GOT3 (cell line): ENCODE measurements around the gene LEF1.

Experiments
- DNase-seq: peaks from one replicate; lab custom pipeline; 2025; ENCODE audit warnings: mixed read lengths; lab: John Stamatoyannopoulos, UW

The LEF1 gene

DNA sequence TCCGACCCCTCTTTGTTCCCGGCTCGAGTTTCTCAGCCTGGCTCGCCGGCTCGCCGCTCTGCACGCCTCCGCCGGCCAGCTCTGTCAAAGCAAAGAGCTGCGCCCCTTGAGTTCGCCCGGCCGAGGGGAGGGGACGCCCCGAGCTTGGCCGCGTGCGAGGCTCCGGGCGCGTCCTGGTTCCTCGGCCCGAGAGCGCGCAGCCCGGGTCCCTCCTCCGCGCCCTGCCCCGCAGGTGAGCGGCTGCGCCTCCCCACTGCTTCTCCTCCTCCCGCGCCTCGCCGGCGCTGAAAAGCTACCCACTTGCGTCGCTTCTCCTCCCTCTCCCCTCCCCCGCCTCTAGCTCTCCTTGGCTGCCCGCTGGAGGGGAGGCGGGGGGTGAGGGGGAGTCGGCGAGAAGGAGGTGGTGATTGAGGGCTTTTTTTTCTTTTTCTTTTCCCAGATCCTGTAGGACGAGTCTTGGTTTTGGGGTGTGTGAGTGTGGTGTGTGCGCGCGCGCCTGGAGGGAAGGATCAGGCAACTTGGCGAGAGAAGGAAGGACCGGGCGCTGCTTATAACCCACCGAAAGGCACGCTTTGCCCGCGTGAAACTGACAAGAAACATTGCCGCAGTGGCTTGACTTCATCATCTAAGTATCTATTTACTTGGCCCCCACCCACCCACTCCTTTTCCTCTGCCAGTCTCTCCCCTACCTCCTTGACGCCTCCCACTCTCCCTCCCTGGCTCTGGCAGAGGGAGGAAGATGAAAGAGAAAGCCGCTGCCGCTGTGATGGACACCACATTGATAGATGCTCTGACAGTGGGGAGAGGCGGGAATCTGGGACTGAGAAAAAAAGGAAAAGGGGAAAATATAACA, at the start of gene LEF1:
Gene LEF1, minus strand, starts transcription at position 262 of the 853 bp plus-strand sequence. CDS start 1,165 bp downstream, outside the sequence.
- no peak for DNase-seq

DNA sequence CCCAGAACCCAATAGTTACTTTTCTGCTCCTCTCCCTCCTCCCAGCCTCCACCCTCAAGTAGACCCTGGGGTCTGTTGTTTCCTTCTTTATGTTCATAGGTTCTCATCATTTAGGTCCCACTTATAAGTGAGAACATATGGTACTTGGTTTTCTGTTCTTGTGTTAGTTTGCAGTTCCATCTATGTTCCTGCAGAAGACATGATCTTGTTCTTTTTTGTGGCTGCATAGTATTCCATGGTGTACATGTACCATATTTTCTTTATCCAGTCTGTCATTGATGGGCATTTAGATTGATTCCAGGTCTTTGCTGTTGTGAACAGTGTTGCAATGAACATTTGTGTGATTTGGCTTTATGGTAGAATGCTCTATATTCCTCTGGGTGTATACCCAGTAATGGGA, 47.8 kb upstream of the LEF1 start:
- DNase-seq, result no peak

DNA sequence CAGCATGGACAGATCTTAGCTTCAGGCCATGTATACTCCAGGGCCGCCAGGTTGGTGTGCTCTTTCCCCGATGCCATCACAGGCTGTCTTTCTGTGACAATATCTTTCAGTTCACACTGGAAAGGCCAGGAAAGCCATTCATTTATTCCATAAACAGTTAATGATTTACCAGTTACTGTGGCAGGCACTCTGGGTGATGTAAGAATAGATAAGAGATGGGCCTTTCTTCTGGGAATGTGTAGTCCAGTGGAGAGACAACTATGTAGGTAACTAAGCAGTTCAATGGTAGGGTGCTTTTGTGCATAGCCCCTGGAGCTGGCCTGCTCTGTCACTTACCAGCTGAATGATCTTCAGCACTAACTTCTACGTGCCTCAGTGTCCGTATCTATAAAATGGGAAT, 46.3 kb upstream of the LEF1 start:
- no peak for DNase-seq

DNA sequence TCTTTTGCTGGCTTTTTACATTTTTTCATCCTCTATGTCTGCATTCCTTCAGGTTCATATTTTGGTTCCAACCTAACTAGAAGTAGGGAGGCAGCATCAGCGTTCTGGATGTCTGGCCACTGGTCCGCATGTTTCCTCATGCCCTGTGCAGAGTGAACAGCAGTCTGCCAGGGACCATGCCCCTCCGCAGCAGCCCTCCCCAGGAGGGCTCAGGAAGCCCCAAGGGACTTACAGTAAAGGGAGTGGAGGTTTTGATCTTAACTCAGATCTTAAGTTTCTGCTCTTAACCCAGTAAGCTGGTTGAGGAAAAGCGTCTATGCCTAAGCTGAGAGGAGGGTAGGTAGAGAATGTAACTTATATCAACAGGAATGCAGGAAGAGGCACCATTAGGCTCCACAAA, 45.0 kb upstream of the LEF1 start:
- no peak for DNase-seq

DNA sequence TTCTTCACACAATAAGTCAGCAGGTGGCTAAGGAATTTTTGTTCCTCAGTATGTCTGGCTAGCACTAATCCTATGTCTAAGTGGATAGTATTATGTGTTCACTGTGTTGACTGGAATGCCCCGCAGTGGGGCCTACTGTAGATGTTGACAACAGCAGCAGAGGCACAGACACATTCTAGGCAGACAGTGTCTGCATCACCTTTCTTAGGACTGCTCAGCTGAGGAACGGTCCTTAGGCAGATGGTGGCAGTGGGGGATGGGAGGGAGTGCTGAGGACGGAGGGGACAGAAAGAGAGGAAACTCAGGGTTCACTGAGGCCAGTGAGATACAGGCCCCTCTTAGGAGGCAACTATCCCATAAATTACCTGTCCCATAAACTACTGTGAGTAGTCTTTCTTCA, 44.6 kb upstream of the LEF1 start:
- no peak for DNase-seq

DNA sequence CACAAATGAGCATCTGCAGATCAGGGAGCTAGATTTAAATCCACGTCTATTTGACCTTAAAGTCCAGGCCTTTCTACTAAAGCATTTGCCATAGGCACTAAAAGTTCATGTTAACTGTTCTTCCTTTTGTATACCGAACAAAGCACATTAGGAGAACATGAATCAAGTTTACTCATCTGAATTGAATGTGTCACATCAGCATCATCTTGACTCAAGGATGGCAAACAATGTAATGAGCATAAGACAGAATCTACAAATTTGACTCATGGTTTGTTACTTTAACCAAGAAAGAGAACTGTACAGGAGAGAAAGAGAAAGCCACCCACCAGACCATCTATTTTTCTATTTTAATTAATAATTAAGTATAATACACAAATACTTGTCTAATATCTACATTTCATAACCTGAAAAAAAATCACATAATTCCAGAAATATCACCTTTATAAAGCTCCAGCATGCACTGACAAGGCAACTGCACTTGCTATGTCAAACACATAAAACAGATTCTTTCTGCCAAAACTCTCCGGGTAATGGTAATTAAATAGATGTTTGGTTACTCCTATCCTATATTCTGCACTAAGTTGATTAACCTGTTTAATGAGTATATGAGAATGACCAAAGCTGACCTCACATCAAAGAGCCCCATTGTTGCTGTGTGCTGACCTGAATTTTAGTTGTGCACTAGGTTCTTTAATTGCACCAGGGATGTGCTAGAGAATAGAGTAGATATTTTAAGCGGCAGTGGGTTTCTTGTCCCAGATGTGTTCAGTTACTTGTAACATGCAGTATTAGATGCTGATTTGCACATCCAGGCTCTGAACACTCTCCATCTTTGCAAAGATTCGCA, 42.5 kb upstream of the LEF1 start:
- DNase-seq, result no peak

DNA sequence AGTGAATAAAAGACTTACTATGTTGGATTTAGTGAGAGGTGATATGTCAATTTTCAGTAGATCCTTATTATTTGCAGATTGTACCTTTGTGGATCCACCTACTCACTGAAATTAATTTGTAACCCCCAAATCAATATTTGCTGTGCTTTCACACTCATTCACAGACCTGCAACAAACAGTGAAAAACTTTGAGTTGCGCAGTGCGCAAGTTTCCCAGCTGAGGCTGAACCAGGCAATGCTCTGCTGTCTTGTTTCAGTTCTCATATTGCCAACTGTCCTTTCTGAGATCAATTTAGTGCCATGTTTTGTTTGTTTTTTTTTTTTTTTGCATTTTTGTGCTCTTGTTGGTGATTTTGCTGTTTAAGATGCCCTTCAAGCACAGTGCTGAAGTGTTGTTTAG, 40.8 kb upstream of the LEF1 start:
- DNase-seq, result no peak

DNA sequence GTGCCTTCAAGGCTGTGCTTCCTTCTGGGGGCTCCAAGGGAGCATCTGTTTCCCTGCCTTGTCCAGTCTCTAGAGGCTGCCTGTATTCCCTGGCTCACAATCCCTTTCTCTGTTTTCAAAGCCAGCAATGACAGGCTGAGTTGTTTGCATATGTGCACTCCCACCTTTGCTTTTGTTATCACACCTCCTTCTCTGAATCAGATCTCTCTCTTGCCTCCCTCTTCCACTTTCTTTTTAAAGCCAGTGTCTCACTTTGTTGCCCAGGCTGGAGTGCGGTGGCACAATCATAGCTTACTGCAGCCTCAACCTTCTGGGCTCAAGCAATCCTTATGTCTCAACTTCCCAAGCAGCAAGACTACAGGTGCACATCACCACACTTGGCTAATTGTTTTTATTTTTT, 37.1 kb upstream of the LEF1 start:
- no peak for DNase-seq

DNA sequence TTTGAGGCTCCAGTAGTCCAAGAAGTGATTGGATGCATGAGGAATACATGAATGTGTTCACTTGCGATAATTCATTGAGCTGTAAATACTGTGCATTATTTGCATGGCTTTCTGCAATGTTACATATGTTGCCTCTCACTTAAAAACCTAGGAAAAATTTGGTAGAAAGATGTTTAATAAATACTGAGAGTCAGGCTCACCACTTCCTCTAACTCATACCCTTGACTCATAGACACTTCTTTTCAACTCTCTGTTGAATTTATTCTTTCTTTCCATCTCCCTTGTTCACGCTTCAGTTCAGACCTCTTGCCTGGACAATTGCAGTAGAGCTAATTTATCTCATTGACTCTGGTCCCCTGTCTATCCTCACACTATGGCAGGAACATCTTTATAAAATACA, 35.8 kb upstream of the LEF1 start:
- no peak for DNase-seq

DNA sequence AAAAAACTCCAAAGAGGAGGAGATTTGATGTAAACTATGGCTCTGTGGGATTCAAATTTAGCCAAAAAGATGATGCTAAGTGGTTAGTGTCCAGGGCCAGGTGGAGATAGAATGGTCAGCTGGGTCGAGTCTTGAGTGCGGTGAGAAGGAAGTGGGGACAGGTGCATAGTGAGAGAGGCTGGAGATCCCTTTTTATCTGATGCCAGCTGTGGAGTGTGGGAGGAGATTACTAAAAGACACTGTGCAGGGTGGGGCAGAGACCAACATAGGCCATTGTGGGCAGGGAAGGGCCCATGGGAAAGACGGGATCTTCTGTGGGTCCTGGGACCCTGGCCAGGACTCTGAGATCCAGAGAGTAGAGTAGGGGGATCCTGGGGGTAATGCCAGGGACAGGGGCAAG, 34.6 kb upstream of the LEF1 start:
- no peak for DNase-seq

DNA sequence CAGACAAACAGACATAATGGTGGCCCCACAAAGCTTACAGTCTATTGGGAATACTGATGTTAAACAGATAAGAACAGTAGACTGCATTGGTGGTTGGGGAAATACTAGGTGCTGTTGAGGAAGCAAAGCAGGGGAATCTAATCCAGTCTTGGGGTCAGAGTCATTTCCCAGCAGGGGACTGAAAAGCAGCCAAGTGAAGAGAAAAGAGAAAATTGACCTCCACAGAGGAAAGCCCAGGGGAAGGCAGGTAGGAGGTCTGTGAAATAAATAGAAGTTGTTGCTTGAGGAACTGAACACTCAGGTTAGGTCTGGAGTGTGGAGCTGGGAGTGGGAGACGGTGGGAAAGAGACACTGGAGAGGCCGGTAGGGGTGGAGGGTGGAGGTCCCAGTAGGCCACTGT, 33.0 kb upstream of the LEF1 start:
- no peak for DNase-seq

DNA sequence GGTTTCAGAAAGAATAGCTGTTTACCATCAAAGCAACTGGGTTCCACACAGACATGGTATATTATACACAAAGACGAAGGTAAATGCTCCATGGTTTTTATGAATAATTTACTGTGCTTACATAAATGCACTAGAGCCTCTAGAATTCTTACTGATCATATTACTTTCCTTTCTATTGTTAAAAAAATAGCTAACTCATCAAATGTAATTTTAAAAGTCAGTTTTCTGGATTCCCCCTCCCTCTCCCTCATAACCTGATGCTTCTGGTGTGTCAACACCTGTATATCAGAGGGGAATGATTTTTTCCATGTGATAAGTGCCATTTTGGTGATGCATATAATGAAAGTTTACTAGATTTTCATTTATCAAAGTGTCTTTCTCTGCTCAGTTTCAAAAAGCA, 31.1 kb upstream of the LEF1 start:
- DNase-seq, result no peak

DNA sequence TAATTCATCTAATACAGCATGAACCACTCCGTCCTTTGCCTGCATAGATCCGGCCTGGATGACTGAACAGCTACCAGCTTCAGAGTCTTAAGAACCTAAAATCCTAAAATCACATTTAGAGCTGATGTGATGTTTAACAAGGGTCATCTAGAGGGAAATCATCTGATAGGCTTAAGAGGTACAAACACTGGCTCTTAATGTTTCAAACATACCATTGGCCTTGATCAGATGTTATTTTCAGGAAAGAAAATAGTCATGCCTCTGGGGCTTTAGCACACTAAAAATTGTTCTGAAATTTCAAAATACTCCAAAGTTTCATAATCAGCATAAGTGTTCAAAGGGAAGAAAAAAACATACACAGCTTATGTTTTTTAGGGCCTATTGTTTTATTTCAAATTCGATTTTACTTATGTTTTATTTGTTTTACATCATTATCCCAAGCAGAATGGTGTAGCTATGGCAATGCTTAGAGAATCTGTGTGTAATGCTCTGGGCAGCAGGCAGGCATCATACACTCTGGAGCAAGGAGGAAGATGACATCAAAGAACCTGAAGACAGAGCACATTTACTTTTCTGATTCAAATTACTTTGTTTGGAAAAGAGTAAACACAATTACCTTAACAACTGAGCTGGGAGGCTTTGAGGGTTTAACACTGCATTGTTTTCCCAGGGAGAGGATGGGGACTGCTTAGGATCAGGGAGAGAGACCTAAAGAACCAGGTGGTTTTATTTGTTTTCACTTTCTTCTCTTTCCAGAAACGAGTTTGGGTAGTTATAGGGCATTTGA, 25.3 kb upstream of the LEF1 start:
- no peak for DNase-seq

DNA sequence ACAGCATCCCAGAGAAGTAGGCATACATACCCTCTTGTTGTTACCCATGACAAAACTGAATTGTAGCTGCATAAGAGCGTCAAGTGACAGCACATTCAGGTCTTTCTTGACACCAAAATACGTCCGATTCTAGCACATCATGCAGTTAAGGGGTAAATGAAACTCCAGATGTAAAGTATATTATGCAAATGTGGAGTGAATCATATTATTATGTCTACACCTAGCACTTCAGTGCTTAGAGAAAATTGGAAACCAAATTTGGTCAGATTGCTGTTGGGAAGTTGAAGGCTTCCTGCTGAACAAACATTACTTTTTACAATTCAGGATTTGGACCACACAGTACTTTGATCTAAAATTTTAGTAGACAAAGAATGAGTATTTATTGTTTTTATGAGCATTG, 24.2 kb upstream of the LEF1 start:
- DNase-seq, result no peak

DNA sequence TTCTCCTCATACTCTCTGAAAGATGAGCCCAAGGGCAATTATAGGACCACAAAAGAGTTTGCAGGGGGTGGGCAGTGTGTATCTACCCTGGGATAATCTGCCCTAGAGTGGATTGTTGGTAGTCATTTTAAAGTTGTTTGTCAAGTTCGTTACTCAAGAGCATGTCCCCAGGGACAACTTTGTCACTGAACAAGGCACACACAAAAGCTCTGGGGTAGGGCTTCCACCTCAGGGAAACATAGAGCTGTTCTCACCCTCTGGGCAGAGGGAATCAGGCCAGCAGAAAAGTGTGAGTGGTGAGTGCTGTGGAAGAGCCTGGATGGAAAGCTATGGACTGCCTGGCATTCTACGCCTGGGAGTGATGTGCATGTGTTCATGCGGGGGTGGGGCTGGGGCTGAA, 23.3 kb upstream of the LEF1 start:
- no peak for DNase-seq

DNA sequence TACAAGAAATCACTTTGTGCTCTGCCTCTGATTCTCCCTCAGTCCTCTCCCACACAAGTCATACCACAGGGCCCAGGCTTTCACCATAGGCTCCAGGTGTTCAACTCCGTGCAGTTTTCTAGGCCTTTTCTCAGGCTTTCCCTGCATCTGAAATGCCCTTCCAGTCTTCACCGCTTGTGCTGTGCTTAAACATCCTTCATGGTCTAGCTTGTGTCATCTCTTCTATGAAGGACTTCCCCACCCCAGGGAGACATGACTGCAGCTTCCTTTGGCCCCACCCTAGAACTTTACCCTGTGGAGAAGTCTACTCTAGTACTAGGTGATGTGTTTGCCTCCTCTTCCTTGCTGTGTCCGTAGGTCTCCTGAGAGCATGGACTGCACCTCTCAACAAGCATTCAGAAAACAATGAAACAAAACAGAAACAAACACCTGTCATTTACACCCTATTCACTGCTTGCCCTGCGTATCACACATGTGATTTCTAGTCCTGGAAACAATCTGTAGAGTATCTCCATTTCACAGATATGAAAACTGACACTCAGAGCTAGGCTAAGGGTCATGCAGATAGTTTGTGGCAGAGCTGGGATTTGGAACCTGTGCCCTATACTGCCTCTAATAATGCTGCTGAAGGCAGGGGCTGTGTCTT, 22.7 kb upstream of the LEF1 start:
- DNase-seq, result no peak

DNA sequence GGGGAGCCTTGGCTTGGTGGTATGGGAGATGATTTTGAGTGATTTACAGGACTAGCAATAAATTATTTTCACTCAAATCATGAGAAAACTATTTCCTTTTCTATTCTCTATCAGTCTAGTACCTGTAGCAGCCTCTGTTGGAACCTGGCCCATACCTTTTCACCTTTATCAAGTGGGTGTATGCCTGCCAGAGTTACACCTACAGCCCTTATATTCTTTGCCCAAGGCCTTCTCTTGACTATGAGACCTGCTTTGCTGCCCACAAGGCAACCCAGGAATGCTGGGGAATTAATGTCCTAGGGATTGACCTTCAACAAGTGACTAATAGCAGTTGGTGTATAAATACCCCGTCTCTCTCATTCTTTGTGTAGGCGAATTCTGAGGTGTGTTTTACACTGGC, 20.0 kb upstream of the LEF1 start:
- DNase-seq, result no peak

DNA sequence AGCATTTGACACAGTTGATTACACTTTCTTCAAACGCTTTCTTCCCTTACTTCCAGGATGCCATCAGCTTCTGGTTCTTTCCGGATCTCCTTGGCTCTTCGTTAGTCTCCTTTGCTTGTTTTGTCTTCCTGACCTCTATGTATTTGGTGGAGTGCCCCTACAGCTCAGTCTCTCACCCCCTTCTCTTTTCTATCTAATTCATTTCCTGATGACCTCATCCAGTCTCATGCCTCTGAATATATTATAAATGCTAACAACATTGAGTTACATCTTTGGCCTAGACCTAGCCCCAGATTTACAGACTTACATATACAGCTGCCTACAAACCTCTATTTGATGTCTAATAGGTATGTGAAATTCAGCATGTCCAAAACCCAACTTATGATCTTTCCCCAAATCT, 16.5 kb upstream of the LEF1 start:
- no peak for DNase-seq

DNA sequence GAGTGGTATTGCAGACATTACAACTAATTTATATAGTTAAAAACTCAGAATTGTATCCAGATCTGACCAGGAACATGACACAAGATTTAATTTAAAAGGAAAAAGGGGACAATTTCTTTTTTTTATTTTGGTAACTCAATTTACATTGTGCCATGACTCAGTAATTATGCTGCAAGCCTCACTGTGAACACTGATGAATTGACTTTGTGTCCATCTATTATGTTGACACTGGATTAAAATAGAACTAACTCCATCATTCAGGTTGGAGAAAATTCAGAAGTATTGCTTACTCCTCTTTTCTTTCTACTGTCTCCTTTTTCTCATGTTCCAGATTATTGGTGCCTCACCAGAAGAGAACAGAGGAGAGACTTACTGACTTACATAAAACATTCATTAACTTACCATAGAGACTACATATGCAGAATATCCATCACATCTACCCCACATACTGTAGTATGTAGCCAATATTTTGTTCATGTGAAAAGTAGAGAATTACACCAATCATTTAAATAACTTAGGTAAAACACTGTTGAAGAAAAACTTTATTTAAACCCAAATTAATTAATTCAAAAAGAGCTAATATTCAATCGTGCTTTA, 15.8 kb upstream of the LEF1 start:
- DNase-seq, result no peak

DNA sequence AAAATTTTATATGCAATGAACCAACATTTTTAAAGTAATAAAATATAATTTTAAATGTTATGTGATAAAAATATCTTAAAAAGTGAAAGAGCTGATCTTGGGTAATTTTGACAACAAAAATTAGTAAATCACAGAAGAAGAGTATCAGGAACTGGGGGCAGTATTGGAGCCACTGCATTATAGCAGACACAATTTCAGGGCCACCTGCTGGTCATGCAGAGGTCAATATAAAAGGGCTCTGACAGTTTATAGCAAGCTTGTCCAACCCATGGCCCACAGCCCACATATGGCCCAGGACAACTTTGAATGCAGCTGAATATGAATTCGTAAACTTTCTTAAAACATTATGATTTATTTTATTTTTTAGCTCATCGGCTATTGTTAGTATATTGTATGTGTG, 13.0 kb upstream of the LEF1 start:
- no peak for DNase-seq

DNA sequence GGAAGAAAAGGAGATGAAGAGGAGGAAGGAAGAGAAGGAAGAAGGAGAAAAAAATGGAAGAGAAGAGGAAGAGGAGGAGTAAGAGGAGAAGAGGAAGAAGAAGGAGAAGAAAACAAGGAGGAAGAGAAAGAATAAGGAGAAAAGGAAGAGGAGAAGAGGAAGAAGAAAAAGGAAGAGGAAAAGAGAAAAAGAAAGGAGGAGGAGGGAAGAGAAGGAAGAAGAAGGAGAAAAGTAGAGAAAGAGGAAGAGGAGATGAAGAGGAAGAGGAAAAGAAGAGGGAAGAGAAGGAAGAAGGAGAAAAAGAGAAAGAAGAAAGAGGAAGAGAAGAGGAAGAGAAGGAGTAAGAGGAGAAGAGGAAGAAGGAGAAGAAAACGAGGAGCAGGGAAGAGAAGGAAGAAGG, 11.8 kb upstream of the LEF1 start:
- DNase-seq, result no peak

DNA sequence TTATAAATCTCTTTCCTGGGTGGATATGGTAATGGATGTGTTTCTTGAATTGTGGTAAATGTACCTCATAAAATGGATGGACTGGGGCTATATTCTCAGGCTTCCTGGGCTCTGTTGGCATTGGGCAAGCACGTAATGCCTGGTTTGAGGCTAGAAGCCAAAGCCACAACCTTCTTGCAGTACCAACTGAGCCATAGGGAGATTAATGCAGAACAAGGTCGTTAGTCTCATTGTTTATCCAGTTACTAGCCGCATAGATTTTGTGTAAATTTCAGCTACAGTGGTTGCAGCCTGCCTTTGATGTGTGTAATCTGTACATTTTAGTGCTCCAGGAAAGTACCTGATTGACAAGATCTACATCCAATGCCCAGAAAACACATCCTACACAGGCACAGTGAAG, 7.2 kb upstream of the LEF1 start:
- DNase-seq, result no peak
